Progenitor cell of endocrine pancreas (in vitro differentiated cells): Measurements from ENCODE around the gene GNG12. TPM values are rescaled to one million over a fixed set of nuclear protein-coding genes. Genes with fewer than 3 reads are reported as not detected.

Experiments
- DNase-seq: peaks from one replicate; pipeline ENCODE4 v3.0.0; 2021; ENCODE audit warnings: low spot score; ENCODE audit not compliant: unreplicated experiment
- H3K27ac Mint-ChIP-seq: 2 replicates; pipeline ENCODE4 v1.8.0; 2021; ENCODE audit warnings: mild to moderate bottlenecking, moderate library complexity, mixed read lengths
- H3K27me3 Mint-ChIP-seq: 2 replicates; pipeline ENCODE4 v1.8.0; 2021; ENCODE audit warnings: mixed read lengths
- H3K36me3 Mint-ChIP-seq: 2 replicates; pipeline ENCODE4 v1.8.0; 2022; ENCODE audit warnings: mixed read lengths; ENCODE audit not compliant: insufficient read depth
- H3K4me1 Mint-ChIP-seq: 2 replicates; pipeline ENCODE4 v1.8.0; 2021; ENCODE audit warnings: low read depth, mixed read lengths
- H3K4me3 Mint-ChIP-seq: 2 replicates; pipeline ENCODE4 v1.8.0; 2021; ENCODE audit warnings: low read depth, mild to moderate bottlenecking, moderate library complexity, mixed read lengths
- H3K9me3 Mint-ChIP-seq: 2 replicates; pipeline ENCODE4 v1.8.0; 2021; ENCODE audit warnings: low read depth, mixed read lengths
- CTCF ChIP-seq: fragments of 200-600 bp; sonication (generic); IDR thresholded peaks from one replicate; pipeline ENCODE4 v1.5.0; 2021; ENCODE audit warnings: antibody characterized with exemption, mild to moderate bottlenecking; ENCODE audit not compliant: unreplicated experiment
- total RNA-seq: library from RNA; stranded (reverse); gene quantifications from 2 replicates; pipeline ENCODE4 v1.2.1, GENCODE V29; 2021

Gene GNG12
- total RNA-seq, 1 donor from 2014 or later: 8.9 TPM

- Mint-ChIP-seq H3K9me3 (no peaks in the 10 kb centered on the region), H3K4me3 (no peak overlapping the region), H3K27me3 (peaks cover 4% of the 10 kb centered on the region), H3K36me3 (no peaks in the 10 kb centered on the region), H3K4me1 (no peaks in the 10 kb centered on the region), H3K27ac (no peak overlapping the region)
- TF ChIP-seq CTCF: no peak
- DNase-seq: no peak
Measured at GRCh38 chr1:67652800-67653199, 180.5 kb downstream of the GNG12 start.

Other genes starting within 250 kb of the GNG12 start
- 47.7 and 56.2 TPM in 2 replicates for gene GADD45A, start 148.3 kb downstream of the GNG12 start, total RNA-seq
- gene DIRAS3, start 217.2 kb upstream of the GNG12 start, total RNA-seq: 5.9 and 7.4 TPM in 2 replicates